Gastrocnemius medialis (tissue), 4 donors: ENCODE measurements around the gene TGFBR2. TPM values are rescaled to one million over a fixed set of nuclear protein-coding genes. Genes with fewer than 3 reads are reported as not detected.
"Not testable (repeated sequence)": the region's sequence is repeated elsewhere in the genome, so short reads cannot be mapped to it uniquely, and the experiment has no call there.

ENCODE experiments used
- ATAC-seq, 2 donors: fragments of 150-250 bp; one replicate each; pipeline ENCODE4 v1.9.1; 2016
- DNase-seq, 2 donors: peaks; one replicate each; pipeline ENCODE4 v3.0.0-alpha.2; 2019
- H3K27ac ChIP-seq, 4 donors: fragments of 200-600 bp; sonication (generic); 1 replicate in 1 of 4; 2 replicates in 3 of 4; pipeline ENCODE4 v1.5.1; 2016 to 2018; ENCODE audit warnings: mild to moderate bottlenecking in 2 of 4, moderate library complexity in 1 of 4
- H3K27me3 ChIP-seq, 3 donors: fragments of 200-600 bp; sonication (generic) in 2 of 3; 1 replicate in 1 of 3; 2 replicates in 2 of 3; pipeline versions ENCODE4 v1.5.1 to v1.6.0; 2016 to 2019; ENCODE audit warnings: mild to moderate bottlenecking in 1 of 3, moderate library complexity in 1 of 3
- H3K36me3 ChIP-seq, 2 donors: fragments of 200-600 bp; sonication (generic) in 1 of 2; one replicate each; pipeline ENCODE4 v1.5.1; 2017 to 2018
- H3K4me1 ChIP-seq, 2 donors: fragments of 200-600 bp; sonication (generic) in 1 of 2; one replicate each; pipeline ENCODE4 v1.5.1; 2016 to 2017; ENCODE audit warnings: mild to moderate bottlenecking in 2 of 2
- H3K4me3 ChIP-seq, 4 donors: fragments of 200-600 bp; sonication (generic) in 3 of 4; 1 replicate in 1 of 4; 2 replicates in 3 of 4; pipeline ENCODE4 v1.5.1; 2016 to 2019; ENCODE audit warnings: mild to moderate bottlenecking in 2 of 4
- H3K9me3 ChIP-seq, 3 donors: fragments of 200-600 bp; sonication (generic) in 2 of 3; 1 replicate in 1 of 3; 2 replicates in 2 of 3; pipeline ENCODE4 v1.5.1; 2016 to 2019
- POLR2A ChIP-seq, 2 donors: fragments of 450-650 bp; IDR thresholded peaks; one replicate each; pipeline ENCODE4 v1.6.1; 2017; ENCODE audit warnings: antibody characterized with exemption in 2 of 2, mild to moderate bottlenecking in 2 of 2, moderate library complexity in 2 of 2
- in situ Hi-C, 4 donors: fragments of 200-750 bp; cut with MboI; loops; one replicate each; pipeline versions ENCODE4 v1.15.0 to v1.8.0; 2017; ENCODE audit warnings: low sequenced_read_pairs in 4 of 4
- intact Hi-C: fragments of 100-400 bp; cut with DNase I; formaldehyde crosslinking; loops from one replicate; pipeline ENCODE4 v1.15.1; 2023; ENCODE audit warnings: low total_unique reads
- total RNA-seq, 4 donors: library from RNA; depleted of rRNA; stranded (reverse); fragments of >200 nt; gene quantifications; one replicate each; pipeline versions ENCODE4 v1.1.0 to v1.2.3, GENCODE V29; 2016
- TF ChIP-seq, protein P1 (sequence below), 5 experiments: fragments of 450-650 bp in 3 of 5; fragments of 200-600 bp in 2 of 5; sonication (generic) in 2 of 5; IDR thresholded peaks in 4 of 5; conservative IDR thresholded peaks in 1 of 5; 1 replicate in 4 of 5; 2 replicates in 1 of 5; pipeline ENCODE4 v1.5.1; 2016 to 2019; ENCODE audit warnings: antibody characterized with exemption in 5 of 5, mild to moderate bottlenecking in 3 of 5, moderate library complexity in 3 of 5

The TGFBR2 gene
- total RNA-seq, 4 donors from 2014 or later: 38.3 to 53.8 (median 47.2) TPM

DNA sequence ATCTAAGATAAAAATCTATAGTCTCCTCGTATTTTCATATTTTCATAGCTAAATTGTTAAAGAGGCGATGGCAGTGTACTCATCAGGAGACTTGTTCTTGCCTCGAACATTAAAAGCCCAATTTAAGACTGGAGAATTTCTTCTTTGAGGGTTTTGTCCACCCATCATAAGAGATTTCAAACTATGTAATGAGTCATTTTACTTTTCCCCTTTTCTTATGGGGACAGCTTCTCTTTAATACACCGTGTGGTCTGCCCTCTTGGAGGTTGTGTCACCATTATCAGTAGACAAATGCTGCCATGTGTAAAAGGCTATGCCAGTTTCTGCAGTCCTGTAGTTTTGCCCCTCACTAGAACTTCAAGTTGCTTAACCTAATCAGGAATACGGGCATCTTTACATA lies 16.9 kb downstream of the TGFBR2 start:
- no peaks in the 10 kb centered on the region for H3K9me3 ChIP-seq
- DNase-seq (no peak), ATAC-seq (no peak)
- in situ Hi-C loops: no loop called here
- intact Hi-C loops: no loop called here
- H3K4me1 ChIP-seq: peaks cover 37 to 60% of the 10 kb centered on the region in 2 donors
- no peaks in the 10 kb centered on the region for H3K27me3 ChIP-seq
- no peak for TF ChIP-seq POLR2A (IDR thresholded peaks at IDR 0.05)
- TF ChIP-seq, protein P1, sequence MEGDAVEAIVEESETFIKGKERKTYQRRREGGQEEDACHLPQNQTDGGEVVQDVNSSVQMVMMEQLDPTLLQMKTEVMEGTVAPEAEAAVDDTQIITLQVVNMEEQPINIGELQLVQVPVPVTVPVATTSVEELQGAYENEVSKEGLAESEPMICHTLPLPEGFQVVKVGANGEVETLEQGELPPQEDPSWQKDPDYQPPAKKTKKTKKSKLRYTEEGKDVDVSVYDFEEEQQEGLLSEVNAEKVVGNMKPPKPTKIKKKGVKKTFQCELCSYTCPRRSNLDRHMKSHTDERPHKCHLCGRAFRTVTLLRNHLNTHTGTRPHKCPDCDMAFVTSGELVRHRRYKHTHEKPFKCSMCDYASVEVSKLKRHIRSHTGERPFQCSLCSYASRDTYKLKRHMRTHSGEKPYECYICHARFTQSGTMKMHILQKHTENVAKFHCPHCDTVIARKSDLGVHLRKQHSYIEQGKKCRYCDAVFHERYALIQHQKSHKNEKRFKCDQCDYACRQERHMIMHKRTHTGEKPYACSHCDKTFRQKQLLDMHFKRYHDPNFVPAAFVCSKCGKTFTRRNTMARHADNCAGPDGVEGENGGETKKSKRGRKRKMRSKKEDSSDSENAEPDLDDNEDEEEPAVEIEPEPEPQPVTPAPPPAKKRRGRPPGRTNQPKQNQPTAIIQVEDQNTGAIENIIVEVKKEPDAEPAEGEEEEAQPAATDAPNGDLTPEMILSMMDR (IDR thresholded peaks at IDR 0.05 in 4 of 5, conservative IDR thresholded peaks at IDR 0.05 in 1 of 5): no peak
- no peak overlapping the region for H3K4me3 ChIP-seq
- peak overlapping the region in 2 of 4 donors; percentile 6 to 34 for H3K27ac ChIP-seq
- H3K36me3 ChIP-seq: no peaks in the 10 kb centered on the region

DNA sequence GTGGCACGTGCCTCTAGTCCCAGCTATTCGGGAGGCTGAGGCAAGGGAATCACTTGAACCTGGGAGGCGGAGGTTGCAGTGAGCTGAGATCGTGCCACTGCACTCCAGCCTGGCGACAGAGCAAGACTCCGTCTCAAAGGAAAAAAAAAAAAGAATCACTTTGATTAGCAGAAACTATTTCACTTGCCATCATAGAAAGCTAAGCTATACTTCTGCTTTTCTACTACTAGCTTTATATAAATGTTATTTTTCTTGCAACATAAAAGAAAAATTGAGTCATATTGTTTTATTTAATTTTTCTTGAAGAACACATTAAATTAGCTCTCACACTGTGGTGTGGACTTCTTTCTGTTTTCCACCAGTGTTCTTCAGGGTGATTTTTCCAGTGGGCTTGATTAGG lies 18.1 kb downstream of the TGFBR2 start:
- DNase-seq, intact Hi-C loops, ATAC-seq, in situ Hi-C loops, H3K27me3 ChIP-seq, H3K36me3 ChIP-seq, H3K4me3 ChIP-seq, H3K9me3 ChIP-seq: not testable (repeated sequence)
- H3K4me1 ChIP-seq: peaks cover 43 to 69% of the 10 kb centered on the region in 2 donors
- peak overlapping the region in 2 of 4 donors; percentile 9 to 56 for H3K27ac ChIP-seq

DNA sequence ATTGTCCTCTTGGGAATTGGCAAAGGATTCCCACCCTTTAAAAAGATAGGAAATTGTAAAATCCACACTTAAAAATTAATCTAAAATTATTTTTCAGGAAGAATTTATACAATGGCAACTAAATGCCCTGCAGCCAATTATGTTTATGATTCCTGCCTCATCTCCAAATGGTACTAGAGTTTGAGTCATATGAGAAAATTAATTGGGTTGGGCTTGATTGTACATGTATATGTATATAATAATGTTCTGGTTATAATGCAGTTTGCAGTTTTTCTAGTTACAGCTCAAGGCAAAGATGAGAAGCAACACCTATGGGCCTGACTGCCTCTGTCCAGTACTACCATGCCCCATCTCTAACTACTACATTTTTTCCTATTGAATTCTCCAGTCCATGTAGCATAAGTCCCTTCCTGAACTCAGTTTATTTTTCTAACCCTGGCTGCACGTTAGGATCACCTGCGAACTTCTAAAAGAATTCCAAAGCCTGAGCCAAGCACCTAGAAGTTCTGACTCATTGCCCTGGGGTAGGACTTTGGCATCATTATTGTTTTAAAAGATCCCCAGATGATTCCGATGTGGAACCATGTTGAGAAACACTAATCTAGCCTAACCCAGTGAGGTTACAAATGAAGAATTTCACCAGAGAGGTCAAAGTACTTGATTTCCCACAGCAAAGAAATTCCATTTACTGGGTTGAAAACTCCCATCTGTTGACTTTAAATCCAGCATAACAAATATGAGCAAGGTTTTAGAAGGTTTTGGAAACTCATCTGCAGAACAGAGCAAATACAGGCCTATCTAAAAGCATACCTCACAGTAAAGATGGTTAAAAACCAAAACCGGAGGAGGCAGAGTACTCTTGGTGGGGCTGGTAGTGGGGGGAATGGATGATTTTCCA lies 19.4 kb downstream of the TGFBR2 start:
- Histone ChIP-seq H3K4me3 (no peak overlapping the region), H3K9me3 (no peaks in the 10 kb centered on the region), H3K27ac (peak overlapping the region; percentile 31 to 56 (median 42)), H3K36me3 (no peaks in the 10 kb centered on the region), H3K4me1 (peaks cover 53 to 77% of the 10 kb centered on the region in 2 donors), H3K27me3 (no peaks in the 10 kb centered on the region)
- in situ Hi-C loops: no loop called here
- no peak for DNase-seq
- TF ChIP-seq, protein P1 (IDR thresholded peaks at IDR 0.05 in 4 of 5, conservative IDR thresholded peaks at IDR 0.05 in 1 of 5): no peak
- TF ChIP-seq POLR2A (IDR thresholded peaks at IDR 0.05): no peak
- intact Hi-C loops: no loop called here
- ATAC-seq: no peak

DNA sequence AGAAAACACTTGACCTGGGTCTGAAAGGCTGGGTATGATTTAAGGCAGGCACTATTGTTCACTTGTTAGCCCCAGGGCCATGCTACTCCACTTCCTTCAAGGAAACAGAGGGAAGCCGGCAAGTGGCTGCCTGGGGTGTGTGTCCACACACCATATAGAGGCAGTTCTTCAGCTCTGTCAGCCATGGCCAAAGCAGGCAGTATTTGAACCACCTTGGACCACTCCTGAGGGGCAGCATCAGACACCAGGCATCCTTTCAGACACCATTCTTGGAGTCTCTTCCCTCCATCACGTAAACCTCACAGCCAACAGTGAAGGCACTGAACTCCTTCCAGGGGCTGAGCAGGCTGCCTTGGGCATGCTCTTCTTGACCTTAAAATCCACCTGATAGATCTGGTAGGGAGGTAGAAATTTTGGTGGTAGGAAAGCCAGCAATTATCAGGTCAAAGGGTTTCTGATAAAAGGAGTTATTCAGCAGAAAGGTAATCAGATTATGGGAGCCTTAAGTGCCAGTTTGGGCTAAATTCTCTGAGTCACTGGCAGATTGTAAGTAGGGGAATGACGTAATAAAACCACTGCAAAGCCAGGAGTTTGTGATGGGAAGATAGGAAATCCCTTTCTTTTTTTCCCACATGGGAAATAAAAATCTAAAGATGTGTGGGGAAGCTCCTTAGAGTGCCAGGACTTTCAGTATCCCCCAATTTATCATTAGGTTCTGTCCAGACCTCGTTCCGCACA lies 20.2 kb downstream of the TGFBR2 start:
- intact Hi-C loops: no loop called here
- DNase-seq (no peak), ATAC-seq (no peak)
- no peaks in the 10 kb centered on the region for H3K9me3 ChIP-seq
- peak overlapping the region; percentile 31 to 56 (median 42) for H3K27ac ChIP-seq
- H3K27me3 ChIP-seq: no peaks in the 10 kb centered on the region
- H3K4me1 ChIP-seq: peaks cover 52 to 78% of the 10 kb centered on the region in 2 donors
- in situ Hi-C loops: no loop called here
- H3K4me3 ChIP-seq: no peak overlapping the region
- TF ChIP-seq, protein P1 (IDR thresholded peaks at IDR 0.05 in 4 of 5, conservative IDR thresholded peaks at IDR 0.05 in 1 of 5): no peak
- TF ChIP-seq POLR2A (IDR thresholded peaks at IDR 0.05): no peak
- H3K36me3 ChIP-seq: no peaks in the 10 kb centered on the region
